ENCODE results near the gene BAIAP3.

The BAIAP3 gene

DNA sequence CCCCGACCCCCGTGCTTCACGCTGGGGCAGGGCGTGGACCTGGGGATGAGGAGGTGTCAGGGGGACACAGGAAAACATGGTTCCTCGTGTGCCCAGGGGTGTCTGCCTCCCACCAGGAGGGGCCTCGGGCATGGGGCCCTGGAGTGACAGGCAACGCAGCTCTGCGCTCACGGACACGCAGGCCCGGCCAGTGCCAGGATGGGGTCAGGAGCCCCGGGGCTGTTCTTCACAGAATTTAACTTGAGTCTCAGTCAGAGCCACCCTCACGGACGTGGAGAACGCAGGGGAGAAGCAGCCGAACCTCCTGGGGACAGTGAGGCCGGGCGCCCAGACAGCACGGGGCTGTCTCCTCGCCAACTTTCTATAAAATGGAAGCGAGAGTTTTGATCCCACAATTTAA is 64.3 kb downstream of the BAIAP3 start:
- no peaks in the 10 kb centered on the region for H3K27me3 ChIP-seq (replicated peaks; ENCODE audit: control insufficient read depth, insufficient read depth, low read length)
- no peaks in the 10 kb centered on the region for H3K4me1 ChIP-seq (ENCODE audit: control insufficient read depth, insufficient read depth, low read length)
- H3K9ac ChIP-seq (ENCODE audit: low read length) = no peak overlapping the region
- no peaks in the 10 kb centered on the region for H3K9me3 ChIP-seq (ENCODE audit: control insufficient read depth, low read length)
- no peak overlapping the region for H3K4me3 ChIP-seq (ENCODE audit: low read length)
- peaks cover 38% of the 10 kb centered on the region for H3K36me3 ChIP-seq (ENCODE audit: control insufficient read depth, insufficient read depth, low read length, severe bottlenecking)
- DNase-seq (ENCODE audit: low read depth) = no peak

DNA sequence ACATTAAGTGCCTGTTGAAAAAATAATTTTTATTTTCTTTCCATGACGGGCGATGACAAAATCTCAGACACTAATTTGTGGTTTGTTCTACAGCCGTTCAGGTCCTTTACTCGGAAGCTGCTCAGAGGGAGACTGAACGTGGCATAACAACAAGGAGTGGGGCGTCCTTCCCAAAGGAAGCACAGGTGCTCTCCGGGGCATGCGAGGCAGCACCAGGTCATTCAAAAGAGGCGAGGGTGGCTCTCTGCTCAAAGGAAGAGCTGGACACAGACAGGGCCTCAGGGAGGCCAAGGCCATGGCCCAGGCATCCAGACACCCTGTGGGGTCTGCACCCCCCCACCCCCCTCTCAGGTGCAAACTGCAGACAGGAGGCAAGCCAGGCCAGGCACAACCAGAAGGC is 64.9 kb downstream of the BAIAP3 start:
- DNase-seq (ENCODE audit: low read depth) = no peak
- no peaks in the 10 kb centered on the region for H3K4me1 ChIP-seq (ENCODE audit: control insufficient read depth, insufficient read depth, low read length)
- no peak overlapping the region for H3K4me3 ChIP-seq (ENCODE audit: low read length)
- no peaks in the 10 kb centered on the region for H3K27me3 ChIP-seq (replicated peaks; ENCODE audit: control insufficient read depth, insufficient read depth, low read length)
- no peak overlapping the region for H3K9ac ChIP-seq (ENCODE audit: low read length)
- no peaks in the 10 kb centered on the region for H3K9me3 ChIP-seq (ENCODE audit: control insufficient read depth, low read length)
- H3K36me3 ChIP-seq (ENCODE audit: control insufficient read depth, insufficient read depth, low read length, severe bottlenecking) = peaks cover 37% of the 10 kb centered on the region

All from adipocyte (in vitro differentiated cells).